Muscle layer of colon (tissue), 2 donors: ENCODE measurements around the gene GNE.

ENCODE experiments used
- H3K27ac ChIP-seq: one replicate; pipeline ENCODE4 v1.7.0; 2013; ENCODE audit warnings: low read depth, mild to moderate bottlenecking, low read length, moderate library complexity
- H3K27me3 ChIP-seq, 2 donors: one replicate each; pipeline ENCODE4 v1.7.0; 2013; ENCODE audit warnings: low read length in 2 of 2, mild to moderate bottlenecking in 2 of 2; ENCODE audit not compliant: insufficient read depth in 2 of 2, control insufficient read depth in 1 of 2
- H3K36me3 ChIP-seq: one replicate; pipeline ENCODE4 v1.7.0; 2013; ENCODE audit warnings: mild to moderate bottlenecking, low read length; ENCODE audit not compliant: insufficient read depth
- H3K4me1 ChIP-seq: one replicate; pipeline ENCODE4 v1.7.0; 2013; ENCODE audit warnings: mild to moderate bottlenecking, low read length; ENCODE audit not compliant: insufficient read depth
- H3K4me3 ChIP-seq, 2 donors: one replicate each; pipeline ENCODE4 v1.7.0; 2013; ENCODE audit warnings: low read length in 2 of 2, low read depth in 1 of 2, mild to moderate bottlenecking in 1 of 2, moderate library complexity in 1 of 2
- H3K9ac ChIP-seq: one replicate; pipeline ENCODE4 v1.7.0; 2013; ENCODE audit warnings: low read length
- H3K9me3 ChIP-seq: one replicate; pipeline ENCODE4 v1.7.0; 2013; ENCODE audit warnings: mild to moderate bottlenecking, low read length
- donor health status: abdominal sarcoma.
- donor health status: Adenocarcinoma of cecum.

GNE gene

DNA sequence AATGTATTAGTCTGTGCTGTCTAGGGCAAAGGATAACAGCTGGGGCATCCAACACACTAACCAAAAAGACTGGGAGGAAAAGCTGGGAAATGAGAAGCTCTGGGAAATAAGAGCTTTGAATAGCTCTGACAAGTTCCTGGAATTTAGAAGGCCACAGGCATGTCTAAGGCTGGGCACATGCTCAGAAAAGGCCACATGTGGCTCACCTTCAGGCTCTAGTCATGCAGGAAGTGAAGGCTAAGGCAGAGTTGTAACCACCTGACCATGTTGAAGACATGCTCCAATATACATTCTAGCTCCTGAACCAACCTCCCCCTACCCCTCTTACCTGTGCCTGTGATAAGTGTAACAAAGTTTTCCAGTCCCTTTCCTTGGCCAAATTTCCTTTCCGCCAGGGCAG lies 35.8 kb downstream of the GNE start:
- Histone ChIP-seq H3K4me3 (no peak overlapping the region), H3K27ac (no peak overlapping the region), H3K36me3 (peaks cover 80% of the 10 kb centered on the region), H3K9me3 (no peaks in the 10 kb centered on the region), H3K9ac (no peak overlapping the region), H3K4me1 (no peaks in the 10 kb centered on the region), H3K27me3 (no peaks in the 10 kb centered on the region)

DNA sequence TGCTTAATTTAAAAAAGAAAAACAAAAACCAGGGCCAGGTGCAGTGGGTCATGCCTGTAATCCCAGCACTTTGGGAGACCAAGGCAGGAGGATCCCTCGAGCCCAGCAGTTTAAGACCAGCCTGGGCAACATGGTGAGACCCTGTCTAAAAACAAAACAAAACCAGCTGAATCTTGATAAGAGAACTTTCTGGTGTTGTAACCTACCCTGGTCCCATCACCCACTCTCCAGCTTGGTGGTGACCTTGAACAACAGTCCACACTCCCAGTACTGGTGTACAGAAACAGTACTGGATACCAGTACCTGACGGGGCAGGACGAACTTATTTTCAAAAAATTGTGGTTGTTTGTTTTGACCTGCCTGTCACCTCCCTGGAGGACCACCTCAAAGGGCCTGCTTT lies 36.6 kb downstream of the GNE start:
- H3K9me3 ChIP-seq = no peaks in the 10 kb centered on the region
- H3K4me3 ChIP-seq = no peak overlapping the region
- H3K9ac ChIP-seq = no peak overlapping the region
- peaks cover 79% of the 10 kb centered on the region for H3K36me3 ChIP-seq
- no peaks in the 10 kb centered on the region for H3K4me1 ChIP-seq
- H3K27ac ChIP-seq = no peak overlapping the region
- H3K27me3 ChIP-seq = no peaks in the 10 kb centered on the region

DNA sequence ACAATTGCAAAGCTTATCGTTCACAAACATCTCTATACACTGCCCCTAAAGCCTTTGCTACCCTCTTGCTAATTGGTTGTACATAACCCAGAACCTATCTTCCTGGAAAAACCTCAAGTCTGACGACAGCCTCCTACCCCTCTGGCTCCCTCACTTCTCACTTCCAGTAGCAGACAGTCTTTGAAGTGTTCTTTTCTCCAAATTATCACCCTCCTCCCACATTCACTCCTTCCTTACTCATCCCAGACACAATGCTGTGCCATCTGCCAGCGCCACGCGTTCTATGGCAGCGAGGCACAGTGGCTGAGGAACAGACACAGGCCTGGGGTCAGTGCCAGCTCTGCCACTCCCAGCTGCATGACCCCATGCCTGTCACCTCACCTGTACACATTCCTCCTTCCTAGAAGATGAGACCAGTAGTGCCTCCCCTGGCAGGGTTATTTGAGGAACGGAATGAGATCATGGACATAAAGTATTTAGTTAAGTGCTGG lies 39.8 kb downstream of the GNE start:
- Histone ChIP-seq H3K27me3 (no peaks in the 10 kb centered on the region), H3K9me3 (no peaks in the 10 kb centered on the region), H3K9ac (no peak overlapping the region), H3K27ac (no peak overlapping the region), H3K4me1 (peaks cover 13% of the 10 kb centered on the region), H3K36me3 (peaks cover 75% of the 10 kb centered on the region), H3K4me3 (no peak overlapping the region)

DNA sequence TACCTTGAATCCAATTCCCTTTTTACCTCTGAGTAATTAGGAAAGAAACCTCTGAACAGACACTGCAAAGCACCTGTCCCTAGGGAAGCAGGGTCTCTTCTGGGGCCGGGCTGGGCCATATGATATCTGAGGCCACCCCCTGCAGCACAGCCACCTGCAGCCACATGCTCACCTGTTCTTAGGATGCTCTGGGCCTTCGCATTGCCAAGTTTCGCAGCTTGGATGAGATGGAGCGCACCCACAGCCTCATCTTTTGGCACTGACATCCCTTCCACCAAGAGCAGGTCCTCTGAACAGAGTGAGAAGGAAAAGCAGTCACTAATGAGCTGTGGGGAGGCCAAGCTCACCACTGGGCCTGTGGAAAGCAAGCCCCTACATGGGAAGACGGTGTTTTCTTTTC lies 40.2 kb downstream of the GNE start:
- Histone ChIP-seq H3K4me3 (no peak overlapping the region), H3K4me1 (peaks cover 13% of the 10 kb centered on the region), H3K27me3 (no peaks in the 10 kb centered on the region), H3K27ac (no peak overlapping the region), H3K36me3 (peaks cover 75% of the 10 kb centered on the region), H3K9ac (no peak overlapping the region), H3K9me3 (no peaks in the 10 kb centered on the region)

DNA sequence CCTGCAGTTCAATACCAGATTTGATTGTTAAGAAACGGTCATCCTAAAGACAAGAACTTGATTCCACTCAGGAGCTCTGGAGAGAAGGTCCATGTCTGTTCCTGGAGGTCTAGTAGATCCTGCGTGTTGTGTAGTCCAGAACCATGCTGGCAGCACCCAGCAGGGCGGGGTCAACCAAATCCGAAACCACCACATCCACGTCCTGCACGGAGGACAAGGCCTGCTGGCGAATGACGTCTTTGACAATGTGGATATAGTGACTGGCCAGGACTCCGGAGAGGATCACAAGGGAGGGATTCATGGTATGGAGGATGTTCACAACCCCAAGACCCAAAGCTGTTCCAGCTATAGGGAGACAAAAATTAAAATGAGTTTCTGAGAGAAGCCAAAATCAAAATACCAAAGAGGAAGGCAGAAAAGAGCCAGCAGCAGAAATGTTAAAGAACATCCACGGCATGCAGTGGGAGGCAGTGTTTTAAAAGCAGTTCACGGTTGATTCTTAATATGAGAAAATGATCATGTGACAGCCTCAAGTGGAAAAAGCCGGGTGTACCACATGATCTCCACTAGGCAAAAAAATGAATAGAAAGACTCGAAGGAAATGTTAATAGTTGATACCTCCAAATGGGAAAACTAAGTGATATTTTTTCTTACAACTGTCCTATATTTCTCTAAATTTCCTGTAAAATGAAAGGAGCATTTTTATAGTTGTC lies 40.8 kb downstream of the GNE start:
- H3K9me3 ChIP-seq = no peaks in the 10 kb centered on the region
- H3K27me3 ChIP-seq = no peaks in the 10 kb centered on the region
- no peak overlapping the region for H3K9ac ChIP-seq
- no peak overlapping the region for H3K4me3 ChIP-seq
- H3K36me3 ChIP-seq = peaks cover 73% of the 10 kb centered on the region
- H3K27ac ChIP-seq = no peak overlapping the region
- H3K4me1 ChIP-seq = peaks cover 13% of the 10 kb centered on the region

DNA sequence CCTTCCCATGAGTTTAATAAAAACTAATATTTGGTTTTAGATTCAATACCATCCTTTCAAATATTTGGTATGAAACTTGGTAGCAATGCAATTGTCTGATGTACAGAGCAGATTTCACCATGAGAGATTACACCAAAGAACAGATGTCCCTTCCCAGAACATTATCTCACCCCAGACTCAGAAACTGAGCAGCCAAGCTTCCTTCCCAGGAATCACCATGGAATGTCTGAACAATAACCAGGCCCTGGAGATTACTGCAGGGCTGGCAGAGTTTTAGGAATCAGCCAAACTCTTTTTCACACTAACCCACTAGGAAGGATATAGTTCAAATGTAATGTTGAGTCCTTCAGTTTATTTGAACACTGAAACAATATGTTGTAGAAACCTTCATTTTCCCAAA lies 43.7 kb downstream of the GNE start:
- Histone ChIP-seq H3K9ac (no peak overlapping the region), H3K27me3 (no peaks in the 10 kb centered on the region), H3K4me3 (no peak overlapping the region), H3K36me3 (peaks cover 72% of the 10 kb centered on the region), H3K4me1 (peaks cover 19% of the 10 kb centered on the region), H3K9me3 (no peaks in the 10 kb centered on the region), H3K27ac (peak overlapping the region; percentile 38)

DNA sequence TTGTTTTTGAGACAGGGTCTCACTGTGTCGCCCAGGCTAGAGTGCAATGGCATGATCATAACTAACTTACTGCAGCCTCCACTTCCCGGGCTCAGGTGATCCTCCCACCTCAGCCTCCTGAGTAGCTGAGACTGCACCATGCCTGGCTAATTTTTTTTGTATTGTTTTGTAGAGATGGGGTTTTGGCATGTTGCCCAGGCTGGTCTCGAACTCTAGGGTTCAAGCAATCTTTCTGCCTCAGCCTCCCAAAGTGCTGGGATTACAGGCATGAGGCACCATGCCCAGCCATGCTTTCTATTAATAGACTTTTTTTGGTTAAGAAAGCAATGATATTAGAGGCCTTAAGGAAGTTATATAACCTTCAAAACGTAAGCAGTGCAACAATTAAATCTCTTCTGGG lies 44.3 kb downstream of the GNE start:
- H3K36me3 ChIP-seq = peaks cover 70% of the 10 kb centered on the region
- peaks cover 19% of the 10 kb centered on the region for H3K4me1 ChIP-seq
- no peaks in the 10 kb centered on the region for H3K27me3 ChIP-seq
- no peak overlapping the region for H3K4me3 ChIP-seq
- H3K27ac ChIP-seq = peak overlapping the region; percentile 38
- no peak overlapping the region for H3K9ac ChIP-seq
- H3K9me3 ChIP-seq = no peaks in the 10 kb centered on the region

DNA sequence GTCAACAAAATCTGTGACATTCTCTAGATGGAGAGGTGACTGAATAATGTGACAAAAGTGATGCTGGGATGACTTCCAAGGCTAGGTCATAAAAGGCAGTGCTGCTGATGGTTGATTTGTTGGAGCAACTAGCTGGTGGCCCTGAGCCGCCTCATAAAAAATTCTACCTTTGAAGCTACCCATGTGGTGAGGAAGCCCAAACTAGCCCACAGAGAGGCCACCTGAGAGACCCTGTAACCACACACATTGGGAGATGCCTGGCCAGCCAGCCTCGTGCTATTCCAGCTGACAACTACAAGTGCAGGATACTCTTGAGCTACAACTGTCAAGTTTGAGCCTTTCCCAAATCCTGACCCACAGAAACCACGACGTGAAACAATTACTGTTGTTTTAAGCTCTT lies 44.9 kb downstream of the GNE start:
- Histone ChIP-seq H3K9me3 (no peaks in the 10 kb centered on the region), H3K27me3 (no peaks in the 10 kb centered on the region), H3K4me1 (peaks cover 19% of the 10 kb centered on the region), H3K4me3 (no peak overlapping the region), H3K27ac (no peak overlapping the region), H3K9ac (no peak overlapping the region), H3K36me3 (peaks cover 68% of the 10 kb centered on the region)

DNA sequence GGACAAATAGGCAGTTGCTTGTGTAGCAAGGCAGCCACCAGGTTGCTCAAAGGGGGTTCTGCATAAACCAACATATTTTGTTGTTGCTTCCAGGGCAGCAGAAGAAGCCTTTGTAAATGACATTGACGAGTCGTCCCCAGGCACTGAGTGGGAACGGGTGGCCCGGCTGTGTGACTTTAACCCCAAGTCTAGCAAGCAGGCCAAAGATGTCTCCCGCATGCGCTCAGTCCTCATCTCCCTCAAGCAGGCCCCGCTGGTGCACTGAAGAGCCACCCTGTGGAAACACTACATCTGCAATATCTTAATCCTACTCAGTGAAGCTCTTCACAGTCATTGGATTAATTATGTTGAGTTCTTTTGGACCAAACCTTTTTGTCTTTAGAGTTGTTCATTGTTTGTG lies 46.7 kb downstream of the GNE start:
- peaks cover 67% of the 10 kb centered on the region for H3K36me3 ChIP-seq
- H3K9me3 ChIP-seq = no peaks in the 10 kb centered on the region
- no peak overlapping the region for H3K4me3 ChIP-seq
- no peaks in the 10 kb centered on the region for H3K27me3 ChIP-seq
- H3K4me1 ChIP-seq = peaks cover 19% of the 10 kb centered on the region
- no peak overlapping the region for H3K9ac ChIP-seq
- H3K27ac ChIP-seq = no peak overlapping the region

DNA sequence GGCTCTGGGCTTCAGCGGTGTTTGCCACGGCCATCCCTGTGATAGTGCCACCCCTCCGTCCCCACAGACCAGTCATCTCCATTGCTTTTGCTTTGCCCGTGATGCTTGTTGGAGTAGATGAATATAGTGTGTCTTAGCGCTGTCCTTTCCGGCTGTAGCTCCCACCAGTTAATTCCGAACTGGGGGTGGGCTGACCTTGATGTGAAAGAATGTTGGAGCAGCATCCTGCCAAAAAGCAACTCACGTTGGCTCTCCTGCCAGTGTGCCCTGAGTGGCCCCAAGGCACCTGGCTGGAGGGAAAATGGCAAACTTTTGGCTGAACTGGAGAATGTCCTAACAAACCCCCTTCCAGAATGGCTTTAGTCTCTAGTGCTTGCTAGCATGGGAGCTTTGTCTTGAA lies 47.5 kb downstream of the GNE start:
- H3K9me3 ChIP-seq = no peaks in the 10 kb centered on the region
- peaks cover 19% of the 10 kb centered on the region for H3K4me1 ChIP-seq
- H3K27ac ChIP-seq = no peak overlapping the region
- H3K4me3 ChIP-seq = no peak overlapping the region
- H3K9ac ChIP-seq = no peak overlapping the region
- peaks cover 68% of the 10 kb centered on the region for H3K36me3 ChIP-seq
- H3K27me3 ChIP-seq = no peaks in the 10 kb centered on the region

DNA sequence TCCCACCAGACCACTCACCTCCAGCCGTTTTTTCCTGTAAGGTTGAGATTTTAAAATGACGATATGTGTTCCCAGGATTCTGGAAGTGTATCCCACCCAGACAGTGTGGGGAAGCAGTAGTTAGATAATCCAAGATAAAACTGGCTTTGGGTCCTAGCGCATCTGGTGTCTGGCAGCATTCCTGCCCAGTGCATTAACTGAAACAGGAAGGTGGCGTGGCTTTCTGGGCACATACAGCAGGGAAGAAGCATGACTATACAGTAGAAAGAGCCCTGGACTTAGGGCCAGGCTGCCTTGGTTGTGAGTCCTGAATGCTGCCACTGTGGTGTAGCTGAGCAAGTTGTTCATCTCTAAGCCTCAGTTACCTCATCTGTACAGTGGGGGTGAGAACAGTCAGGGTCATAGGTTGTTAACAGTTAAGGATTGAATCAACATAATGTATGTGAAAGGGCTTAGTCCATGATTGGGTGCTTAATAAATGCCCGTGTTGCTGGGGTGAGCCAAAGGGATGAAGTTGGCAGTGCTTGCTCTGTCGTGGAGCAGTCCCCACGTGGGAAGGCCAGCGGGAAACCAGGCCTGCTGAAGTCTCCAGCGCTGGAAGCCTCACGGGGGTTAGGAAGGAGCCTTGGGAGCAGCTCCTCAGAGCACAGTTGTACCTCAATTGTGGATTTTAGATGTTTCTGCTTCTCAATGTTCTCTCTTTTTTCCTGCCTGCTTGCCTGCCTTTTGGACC lies 49.6 kb downstream of the GNE start:
- H3K4me1 ChIP-seq = peaks cover 7% of the 10 kb centered on the region
- peaks cover 81% of the 10 kb centered on the region for H3K36me3 ChIP-seq
- no peak overlapping the region for H3K4me3 ChIP-seq
- H3K27me3 ChIP-seq = no peaks in the 10 kb centered on the region
- no peak overlapping the region for H3K27ac ChIP-seq
- no peaks in the 10 kb centered on the region for H3K9me3 ChIP-seq
- H3K9ac ChIP-seq = no peak overlapping the region
